Fibroblast of peridontal ligament (primary cell): Measurements from ENCODE around the gene PQBP1.

Experiments
- DNase-seq: peaks from one replicate; pipeline ENCODE4 v3.0.0-alpha.2; 2010; ENCODE audit errors: extremely low read depth

Gene PQBP1

DNA sequence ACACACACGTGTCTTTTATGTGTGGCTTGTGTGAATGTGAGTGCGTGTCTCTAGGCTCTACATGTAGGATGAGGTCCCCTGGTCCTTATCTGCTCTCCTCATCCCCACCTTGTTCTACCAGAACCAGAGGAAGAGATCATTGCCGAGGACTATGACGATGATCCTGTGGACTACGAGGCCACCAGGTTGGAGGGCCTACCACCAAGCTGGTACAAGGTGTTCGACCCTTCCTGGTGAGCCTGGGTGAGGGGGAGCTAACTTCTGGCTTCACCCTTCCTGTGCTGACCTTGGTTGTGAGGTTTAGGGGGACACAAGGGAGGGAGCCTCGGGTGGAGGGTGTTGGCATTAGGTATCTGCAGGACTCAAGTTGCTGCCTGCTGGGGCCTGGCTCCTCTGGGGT, 3.3 kb downstream of the PQBP1 start:
- DNase-seq: no peak

DNA sequence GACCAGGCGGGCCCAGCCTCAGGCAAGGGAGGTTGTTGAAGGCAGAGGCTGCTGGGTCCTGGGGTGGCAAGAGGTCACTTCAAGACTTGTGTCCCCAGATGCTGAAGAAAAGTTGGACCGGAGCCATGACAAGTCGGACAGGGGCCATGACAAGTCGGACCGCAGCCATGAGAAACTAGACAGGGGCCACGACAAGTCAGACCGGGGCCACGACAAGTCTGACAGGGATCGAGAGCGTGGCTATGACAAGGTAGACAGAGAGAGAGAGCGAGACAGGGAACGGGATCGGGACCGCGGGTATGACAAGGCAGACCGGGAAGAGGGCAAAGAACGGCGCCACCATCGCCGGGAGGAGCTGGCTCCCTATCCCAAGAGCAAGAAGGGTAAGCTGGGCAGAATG, 4.4 kb downstream of the PQBP1 start:
- DNase-seq: no peak

DNA sequence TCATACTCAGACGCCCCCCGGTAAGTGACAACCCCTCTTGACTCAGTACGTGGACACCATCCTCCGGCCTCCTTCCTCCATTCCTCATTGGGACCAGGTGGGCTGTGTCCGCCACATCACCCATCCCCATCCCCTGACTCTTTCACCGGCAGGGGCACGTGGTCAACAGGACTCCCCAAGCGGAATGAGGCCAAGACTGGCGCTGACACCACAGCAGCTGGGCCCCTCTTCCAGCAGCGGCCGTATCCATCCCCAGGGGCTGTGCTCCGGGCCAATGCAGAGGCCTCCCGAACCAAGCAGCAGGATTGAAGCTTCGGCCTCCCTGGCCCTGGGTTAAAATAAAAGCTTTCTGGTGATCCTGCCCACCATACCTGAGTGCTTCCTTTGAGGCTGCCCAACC, 5.0 kb downstream of the PQBP1 start:
- DNase-seq: no peak

DNA sequence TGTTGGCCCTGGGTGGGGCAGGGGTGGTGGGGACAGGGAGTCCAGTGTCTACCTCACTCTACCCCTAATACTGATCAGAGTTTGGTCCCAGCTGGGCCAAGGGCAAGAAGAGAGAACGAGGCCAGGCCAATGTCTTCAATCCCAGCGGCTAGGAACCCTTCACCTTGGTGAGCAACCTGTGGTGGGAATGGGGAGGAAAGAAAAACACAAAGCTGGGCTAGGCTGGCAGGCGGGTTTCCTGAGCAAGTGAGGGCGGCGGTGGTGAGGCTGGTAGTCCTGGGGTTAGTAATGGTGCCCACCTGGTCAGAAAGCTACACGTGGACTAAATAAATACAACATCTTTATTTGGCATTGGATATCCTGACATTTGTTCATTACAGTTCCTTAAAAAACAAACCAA, 5.6 kb downstream of the PQBP1 start:
- DNase-seq: no peak

DNA sequence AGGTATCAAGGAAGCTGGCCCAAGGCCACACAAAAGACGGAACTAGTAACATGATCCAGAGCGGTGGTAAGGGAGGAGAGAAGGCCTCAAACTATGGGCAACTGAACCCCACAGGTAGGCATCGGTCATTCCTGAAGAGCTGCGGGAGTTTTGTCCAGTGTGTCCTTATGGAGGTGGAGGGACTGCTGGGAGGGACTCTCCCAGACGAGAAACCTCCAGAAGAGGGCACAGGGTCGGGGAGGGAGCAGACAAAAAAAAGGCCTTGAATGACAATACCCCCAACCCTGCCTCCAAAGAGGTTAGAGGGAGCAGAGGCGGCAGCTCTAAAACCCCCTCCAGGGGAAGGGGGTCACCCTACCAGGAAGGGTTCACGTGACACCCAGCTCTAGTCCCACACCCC, 6.5 kb downstream of the PQBP1 start:
- DNase-seq: no peak

DNA sequence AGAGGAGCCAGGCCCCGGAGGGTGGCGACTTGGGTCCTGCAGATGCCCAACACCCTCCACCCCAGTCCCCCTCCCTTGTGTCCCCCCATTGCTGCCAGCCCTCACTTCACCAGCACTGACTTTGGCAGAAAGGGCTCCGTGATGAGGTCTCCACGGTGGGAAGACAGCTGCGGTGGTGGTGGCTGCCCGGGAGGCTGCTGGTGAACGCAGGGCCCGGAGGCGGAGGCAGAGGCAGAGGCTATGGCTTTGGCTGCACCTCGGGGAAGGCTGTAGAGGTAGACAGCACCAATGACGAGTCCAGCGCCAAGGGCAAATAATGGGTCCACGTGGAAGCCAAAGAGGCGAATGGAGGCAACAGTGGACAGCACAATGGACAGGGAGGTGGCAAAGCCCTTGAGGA, 6.9 kb downstream of the PQBP1 start:
- no peak for DNase-seq

DNA sequence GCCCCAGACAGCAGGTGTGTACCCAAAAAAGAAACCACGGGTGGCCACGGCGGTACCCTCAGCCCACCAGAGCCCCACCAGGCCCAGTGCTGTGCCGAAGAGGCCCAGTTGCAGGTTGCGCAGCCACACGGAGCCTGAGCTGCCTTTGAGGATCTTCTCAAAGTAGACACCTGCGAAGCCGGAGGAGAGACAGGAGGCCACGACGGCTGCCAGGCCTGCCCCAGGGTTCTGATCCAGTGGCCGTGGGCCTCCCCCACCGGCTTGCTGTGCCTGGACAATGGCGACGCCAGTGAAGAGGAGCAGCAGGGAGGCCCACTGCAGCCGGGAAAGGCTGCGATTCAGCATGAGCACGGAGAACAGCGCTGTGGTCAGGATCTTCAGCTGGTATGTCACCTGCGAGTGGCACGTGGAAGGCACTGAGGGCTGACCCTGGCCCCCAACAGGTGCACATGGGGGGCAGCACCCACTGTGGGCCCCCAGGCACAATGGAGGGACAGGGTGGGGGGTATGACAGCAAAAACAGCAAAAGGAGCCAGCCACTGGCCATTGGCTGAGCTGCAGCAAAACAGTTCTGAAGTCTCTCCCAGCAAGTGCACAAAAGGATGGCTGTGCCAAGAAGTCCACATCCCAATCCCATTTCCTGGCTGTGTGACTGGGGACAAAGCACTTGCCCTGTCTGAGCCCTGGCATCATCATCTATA, 7.5 kb downstream of the PQBP1 start:
- no peak for DNase-seq

DNA sequence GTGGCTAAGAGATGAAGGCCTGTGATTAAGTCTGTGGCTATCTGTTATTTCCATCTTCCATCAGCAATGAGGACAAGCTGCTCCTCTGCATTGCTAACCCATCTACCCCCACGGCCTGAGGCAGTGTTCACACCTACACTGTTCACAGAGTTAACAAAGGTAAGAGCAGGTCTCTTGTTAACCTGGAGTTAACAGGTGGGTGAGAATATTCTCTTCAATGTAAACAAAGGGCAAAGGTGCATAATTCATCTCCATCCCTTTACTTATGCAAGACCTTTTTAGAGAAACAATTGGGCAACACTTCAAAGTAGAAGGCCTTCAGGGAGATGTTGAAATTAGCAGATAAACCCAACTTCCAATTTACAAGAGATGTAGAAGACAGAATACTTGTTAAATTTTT, 10.9 kb downstream of the PQBP1 start:
- no peak for DNase-seq

DNA sequence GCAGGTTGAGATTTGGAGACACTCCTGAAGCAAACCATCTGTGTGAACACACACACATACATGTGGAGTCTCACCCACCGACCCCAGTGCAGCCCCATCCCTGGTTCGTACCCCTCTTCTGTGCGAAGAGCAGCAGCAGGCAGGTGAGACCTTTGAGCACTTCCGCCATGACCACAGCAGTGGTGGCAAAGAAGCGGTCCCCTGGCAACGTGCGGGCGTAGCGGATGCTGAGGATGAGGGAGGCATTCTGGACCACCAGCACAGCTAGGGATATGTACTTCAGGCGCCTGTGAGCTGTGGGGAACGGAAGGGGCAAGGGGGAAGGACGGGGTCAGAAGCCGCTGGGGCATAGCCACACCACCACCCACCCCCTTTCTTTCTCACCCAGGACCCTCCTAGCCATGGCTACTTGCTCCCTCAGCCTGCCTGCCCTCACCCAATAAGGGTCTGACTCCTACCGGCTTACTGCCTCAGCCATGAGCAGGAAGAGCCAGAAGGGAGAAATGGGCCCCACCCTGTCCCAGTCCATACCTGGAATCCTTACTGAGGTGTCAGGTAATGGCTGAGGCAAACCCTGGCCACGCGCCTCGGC, 12.1 kb downstream of the PQBP1 start:
- DNase-seq: no peak

DNA sequence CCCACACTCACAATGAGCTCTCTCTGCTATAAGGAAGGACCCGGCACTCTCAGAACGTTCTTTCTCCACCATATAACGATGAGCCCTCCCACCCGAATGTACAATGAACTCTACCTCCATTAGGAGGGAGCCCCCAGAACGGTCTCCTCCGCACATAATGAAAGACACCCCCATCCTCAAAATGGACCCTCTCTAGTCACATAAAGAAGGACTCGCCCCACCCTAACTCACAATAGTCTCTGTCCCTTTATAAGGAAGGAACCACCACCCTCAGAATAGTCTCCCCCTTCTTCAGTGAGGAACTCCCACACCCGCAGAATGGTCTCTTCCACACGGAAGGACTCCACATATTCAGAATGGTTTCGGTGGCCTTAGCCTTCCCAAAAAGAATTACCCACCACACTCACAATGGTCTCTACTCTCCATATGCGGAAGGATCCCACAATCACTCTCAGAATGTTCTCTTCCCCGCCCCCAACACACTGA, 13.2 kb downstream of the PQBP1 start:
- peak; percentile 42 for DNase-seq

DNA sequence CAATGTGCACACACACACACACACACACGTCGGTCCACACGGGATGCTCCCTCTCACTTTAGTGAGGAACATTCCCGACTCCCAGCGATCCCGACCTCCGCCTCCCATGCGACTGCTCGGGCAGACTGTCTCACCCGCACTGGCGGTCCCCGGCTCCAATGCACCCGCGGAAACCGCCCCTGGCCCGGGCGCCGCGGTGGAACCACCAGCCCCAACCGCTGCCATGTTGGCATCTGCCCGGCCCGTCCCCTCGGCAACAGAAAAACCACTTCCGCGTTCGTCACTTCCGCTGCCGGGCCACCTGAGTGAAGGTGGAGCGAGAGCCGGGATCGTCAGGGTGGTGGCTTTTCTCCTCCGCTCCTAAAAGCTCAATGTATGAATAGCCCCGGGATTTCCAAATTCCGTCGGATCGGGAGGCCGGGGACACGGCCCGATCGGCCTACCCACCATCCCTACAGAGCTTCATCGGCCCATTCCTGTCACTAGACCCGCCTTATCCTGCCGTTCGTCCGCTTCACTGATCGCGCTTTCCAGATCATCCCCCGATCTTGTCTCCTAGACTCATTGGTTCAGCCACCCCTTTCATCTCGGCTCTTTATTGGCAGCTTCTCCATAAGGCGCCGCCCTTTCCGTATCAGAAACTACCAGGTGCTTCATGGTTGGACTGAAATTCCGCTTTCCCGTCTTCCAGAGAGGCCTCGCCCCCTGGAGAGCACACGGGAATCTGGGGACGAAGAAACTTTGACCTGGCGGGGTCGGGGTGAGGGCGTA, 13.9 kb downstream of the PQBP1 start, which contains the start of gene SLC35A2:
TSS of gene SLC35A2 (minus strand) at position 235 of the 771 bp plus-strand sequence. CDS start at position 225, 10 bp downstream.
- peak; percentile 58 for DNase-seq

DNA sequence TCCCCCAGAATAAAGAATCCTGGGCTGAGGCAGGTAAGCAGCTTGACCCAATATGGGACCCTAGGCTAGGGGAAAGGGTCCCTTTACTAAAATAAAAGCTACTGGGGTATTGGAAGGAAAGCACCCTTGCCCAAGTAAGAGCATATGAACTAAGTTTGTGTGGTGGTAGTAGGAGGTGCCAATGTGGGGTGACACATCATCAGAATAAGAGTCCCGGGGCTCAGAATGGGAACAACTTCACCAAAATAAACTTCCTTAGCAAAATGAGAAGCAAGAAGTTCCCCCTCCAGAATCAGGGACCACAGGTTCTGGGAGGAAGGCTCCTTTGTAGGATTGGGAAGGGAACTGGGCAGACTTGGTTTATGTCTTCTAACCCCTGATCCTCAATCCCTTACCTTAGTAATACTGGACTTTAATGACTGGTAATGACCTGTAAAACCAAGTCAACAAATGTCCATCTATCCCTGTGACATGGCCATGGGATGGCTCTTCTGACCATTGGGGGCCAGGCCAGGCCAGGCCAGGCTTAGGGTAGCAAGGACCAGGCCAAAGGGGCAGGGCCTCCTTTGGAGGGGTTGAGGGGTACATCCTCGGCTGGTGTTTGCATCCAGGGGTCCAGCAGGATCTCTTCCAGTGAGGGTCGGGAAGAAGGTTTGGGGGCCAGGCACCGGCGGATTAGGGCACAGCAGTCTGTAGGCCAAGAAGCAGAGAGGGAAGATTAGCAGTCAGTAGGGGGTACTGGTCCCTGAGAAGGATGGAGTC, 16.1 kb downstream of the PQBP1 start:
- no peak for DNase-seq

DNA sequence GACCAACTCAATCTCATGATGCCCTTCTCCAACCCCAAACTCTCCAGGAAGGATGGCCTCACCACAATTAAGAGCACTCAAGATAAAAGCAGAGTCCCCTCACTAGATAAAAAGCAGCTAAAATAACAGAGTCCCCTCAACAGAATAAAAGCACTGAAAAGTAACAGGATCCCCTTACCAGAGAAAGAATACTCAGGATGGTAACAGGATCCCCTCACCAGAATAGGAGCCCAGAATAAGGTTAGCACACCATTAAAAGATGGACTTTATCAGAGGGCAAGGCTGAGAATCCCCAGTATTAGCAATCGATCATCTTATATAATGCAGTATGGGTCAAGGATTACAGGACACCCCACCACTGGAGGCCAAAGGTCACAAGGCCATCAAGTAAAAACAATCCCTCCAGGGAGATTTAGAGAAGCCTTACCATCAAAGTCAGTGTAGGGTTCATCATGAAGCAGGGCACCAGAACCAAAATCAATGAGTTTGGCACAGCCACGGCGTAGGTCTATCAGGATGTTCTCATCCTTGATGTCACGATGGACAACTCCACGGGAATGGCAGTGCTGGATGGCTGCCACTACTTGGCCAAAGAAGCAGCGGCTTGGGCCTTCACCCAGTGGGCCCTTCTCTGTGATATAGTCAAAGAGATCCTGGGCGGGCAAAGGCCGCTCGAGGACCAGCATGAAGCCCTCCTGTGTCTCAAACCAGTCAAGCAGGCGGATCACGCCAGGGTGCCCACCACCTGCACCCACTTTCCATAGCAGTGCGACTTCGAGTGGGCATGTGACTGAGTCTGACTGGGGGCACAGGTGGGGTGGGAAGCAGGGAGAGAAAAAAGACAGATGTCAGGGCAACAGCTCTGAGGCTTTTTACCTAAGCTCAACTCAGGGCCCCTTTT, 17.1 kb downstream of the PQBP1 start:
- DNase-seq: no peak

DNA sequence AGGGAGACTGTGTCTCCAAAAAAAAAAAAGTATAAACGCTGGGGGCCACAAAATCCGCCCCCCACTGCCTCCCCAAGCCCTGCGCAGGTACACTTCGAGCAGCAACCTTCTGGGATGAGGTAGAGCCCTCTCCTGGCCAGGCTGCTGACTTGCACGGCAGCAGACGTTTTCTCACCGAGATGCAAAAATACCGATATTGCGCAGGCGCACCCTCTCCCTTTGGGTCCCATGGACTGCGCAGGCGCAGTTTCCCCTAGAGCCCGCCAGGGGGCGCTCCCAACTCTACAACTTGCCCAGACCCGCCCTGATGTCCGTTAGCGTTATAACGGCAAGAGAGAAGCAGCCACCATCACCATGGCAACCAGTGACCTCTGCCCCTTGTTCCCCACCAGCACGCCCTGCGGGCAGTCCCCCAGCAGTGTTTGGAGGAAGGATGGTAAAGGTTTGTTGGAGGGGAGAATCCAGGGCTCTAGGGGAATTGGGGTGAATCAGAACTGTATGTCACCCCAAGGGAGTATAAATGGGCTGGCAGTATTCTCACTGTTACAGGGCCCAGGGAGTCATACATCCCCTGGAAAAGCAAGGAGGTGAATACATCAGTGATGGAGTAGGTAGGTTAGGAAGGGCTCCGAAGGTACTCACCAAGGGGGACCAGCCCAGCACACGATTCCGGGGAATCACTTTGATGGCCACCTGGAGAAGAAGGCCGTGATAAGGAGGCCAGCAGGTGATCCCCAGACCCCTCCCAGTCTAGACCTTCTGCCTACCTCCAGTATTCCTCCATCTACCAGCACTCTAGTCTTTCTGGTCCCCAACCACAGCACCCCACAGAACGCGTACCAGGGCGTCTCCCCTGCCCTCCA, 19.6 kb downstream of the PQBP1 start:
- peak; percentile 85 for DNase-seq

DNA sequence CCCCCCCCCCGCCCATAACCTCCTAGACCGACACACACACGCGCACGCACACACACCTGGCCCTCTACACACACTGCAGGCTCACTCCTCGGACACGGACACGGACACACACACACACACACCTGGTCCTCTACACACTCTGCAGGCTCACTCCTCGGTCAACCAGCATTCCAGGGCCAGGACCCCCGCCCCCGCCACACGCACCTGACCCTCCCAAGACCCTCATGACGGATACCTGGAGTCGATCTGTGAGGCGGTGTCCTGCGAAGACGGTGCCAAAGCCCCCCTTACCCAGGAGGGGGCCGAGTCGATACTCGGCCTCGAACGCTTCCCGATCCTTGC, 20.5 kb downstream of the PQBP1 start:
- DNase-seq: no peak

DNA sequence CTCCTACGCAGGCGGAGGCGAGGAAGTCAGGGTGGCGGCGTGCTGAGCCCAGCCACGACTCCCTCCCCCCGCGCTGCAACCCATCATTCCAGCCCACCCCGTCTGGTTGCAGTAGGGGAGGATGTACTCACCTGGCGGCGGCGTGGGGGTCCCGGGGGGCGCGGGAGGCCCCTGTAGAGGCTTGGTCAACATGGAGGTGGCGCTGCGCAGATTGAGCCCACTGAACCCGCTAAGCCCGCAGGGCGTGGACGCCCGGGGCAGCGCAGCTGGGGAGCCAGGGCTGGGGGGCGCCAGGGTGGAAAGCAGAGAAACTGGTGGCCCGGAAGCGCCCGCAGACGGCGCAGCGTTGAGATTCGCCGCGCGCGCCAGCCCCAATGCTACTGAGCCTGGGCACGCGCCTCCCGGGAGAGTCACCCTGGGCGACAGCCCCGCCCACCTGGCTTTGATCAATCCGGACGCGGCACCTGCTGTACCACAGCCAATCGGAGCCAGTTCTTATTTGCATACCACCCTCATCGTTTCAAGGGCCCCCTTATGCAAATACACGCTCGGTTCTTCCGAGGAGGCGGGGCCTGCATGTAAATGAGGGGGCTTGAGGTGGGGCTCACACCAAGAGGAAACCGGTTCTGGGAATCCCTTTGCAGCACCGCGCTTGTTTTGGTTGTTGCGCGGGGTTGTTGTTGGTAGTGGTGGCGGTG, 21.1 kb downstream of the PQBP1 start, which contains the start of gene PIM2:
TSS of gene PIM2 (minus strand) at position 382 of the 698 bp plus-strand sequence. CDS start at position 192, 190 bp downstream.
- DNase-seq: peak; percentile 25

DNA sequence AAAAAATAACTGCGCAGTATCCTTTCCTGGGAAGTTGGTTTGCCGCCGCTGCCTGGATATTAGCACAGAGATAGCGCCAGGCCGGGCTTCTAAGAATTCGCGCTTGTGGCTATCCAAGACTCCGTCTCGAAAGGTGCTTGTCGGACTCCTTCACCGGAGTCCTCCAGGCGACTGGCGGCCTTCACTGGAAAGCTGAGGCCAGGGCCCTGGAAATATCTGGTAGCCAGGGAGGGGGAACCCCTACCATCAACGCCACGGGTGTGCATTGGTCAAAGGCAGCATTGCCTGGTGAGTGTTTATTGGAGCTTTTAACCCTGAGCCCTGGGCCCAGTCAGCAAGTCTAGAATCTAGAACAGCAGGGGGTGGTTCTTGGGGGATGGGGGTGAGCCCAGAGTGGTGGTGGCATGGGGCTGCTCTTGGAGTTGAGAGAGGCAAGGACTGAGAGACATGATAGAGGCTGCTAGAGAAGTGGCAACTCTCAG, 21.7 kb downstream of the PQBP1 start:
- DNase-seq: no peak

DNA sequence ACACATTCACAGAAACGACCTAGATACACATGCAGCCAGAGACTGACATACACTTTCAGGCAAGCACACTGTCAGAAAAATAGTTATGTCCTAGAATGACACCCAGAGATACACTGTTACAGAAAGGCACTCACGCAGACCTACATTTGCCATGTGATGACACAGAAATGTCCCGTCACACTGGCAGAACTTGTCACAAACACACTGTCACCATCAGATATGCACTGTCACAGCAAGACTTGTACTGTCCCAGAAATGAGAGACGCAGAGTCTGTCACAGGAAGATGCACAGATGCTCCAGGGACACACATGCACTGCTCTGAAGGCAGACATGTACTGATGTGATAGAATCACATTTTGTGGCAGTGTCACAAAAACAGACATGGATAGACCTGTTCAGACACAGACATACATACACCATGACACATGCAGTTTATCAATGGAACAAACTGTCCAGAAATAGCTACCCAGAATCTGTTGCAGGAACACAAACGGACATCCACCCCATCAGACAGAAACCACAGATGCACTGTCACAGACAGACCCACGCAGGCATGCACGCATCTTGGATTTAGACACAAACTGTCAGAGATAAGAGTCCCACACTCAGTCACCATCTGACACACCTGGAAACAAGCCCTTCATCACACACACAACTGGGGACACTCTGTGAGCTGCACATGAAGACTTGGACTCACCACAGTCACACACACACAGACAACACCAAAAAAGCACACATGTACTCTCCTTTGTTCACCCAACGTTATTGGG, 22.4 kb downstream of the PQBP1 start:
- no peak for DNase-seq
